HTR-8/SVneo (cell line): ENCODE measurements around the gene VPS41.
"Not testable (repeated sequence)": the region's sequence is repeated elsewhere in the genome, so short reads cannot be mapped to it uniquely, and the experiment has no call there.

Experiments used
- DNase-seq: peaks from one replicate; pipeline ENCODE4 v3.0.0; 2011; ENCODE audit warnings: low spot score, mixed read lengths; ENCODE audit not compliant: insufficient read length
- FAIRE-seq: peaks from 2 replicates; lab custom pipeline; 2011; peaks lifted over from hg19 to GRCh38; lab: Jason Lieb, UNC

The VPS41 gene

DNA sequence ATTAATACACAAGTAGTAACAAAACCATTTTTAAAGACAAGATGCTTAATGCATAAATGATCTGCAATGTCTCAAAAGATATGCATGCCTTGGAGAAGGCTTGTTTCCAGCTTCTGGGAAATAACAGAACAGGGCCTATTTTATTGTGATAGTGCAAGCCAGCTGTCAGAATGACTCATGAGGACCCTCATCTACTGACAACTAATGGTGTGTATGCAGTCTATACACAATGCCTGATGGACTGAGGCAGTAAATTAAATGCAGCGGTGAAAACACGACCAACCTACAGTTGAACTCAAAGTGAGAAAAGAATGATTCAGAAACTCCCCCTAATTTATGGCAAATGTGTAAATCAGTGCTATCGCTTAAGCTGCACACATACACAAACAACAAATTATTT is 46.3 kb downstream of the VPS41 start:
- no peak for FAIRE-seq

GRCh38 chr7:38858259-38858884 is 50.6 kb downstream of the VPS41 start:
- DNase-seq (no peak), FAIRE-seq (no peak)

More for the DNA sequence above, 46.3 kb downstream of the VPS41 start:
- no peak for DNase-seq

DNA sequence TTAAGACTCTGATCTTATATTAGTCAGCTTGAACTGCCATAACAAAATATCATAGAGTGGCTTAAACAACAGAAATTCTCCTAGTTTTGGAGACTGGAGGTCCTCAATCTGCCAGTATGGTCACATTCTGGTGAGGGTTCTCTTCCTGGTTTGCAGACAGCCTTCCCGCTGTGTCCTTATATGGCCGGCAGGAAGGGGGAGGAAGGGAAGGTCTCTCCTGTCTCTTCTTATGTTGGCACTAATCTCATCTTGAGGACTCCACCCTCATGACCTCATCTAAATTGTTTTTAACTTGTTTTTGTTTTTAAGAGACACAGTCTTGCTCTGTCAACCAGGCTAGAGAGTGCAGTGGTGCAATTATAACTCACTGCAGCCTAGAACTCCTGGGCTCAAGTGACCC is 53.1 kb downstream of the VPS41 start:
- FAIRE-seq: no peak
- no peak for DNase-seq

DNA sequence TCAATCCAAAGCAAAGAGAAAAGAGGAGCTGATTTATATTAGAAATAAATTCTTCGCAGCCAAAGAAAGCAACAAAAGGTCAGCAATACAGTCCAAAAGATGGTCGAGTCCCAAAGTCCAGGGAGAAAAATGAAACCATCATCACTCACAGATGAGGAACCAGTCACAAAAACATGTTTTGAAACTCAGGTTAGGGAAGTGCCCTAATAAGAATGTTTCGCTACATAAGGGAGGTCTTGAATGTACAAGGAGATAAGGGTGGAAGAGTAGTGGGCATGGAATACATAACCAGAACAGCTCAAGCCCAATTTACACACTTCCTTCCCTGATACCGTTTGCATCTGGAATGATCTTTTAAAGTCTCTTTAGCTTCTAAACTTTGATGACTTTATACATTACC is 53.6 kb downstream of the VPS41 start:
- FAIRE-seq (no peak), DNase-seq (no peak)

GRCh38 chr7:38854947-38855346 is 54.0 kb downstream of the VPS41 start:
- not testable (repeated sequence) for DNase-seq, FAIRE-seq

GRCh38 chr7:38851321-38851720 is 57.7 kb downstream of the VPS41 start:
- FAIRE-seq (no peak), DNase-seq (no peak)

GRCh38 chr7:38846280-38846679 is 62.7 kb downstream of the VPS41 start:
- DNase-seq (peak; percentile 5), FAIRE-seq (no peak)

GRCh38 chr7:38844952-38845563 is 63.9 kb downstream of the VPS41 start:
- DNase-seq (no peak), FAIRE-seq (no peak)

DNA sequence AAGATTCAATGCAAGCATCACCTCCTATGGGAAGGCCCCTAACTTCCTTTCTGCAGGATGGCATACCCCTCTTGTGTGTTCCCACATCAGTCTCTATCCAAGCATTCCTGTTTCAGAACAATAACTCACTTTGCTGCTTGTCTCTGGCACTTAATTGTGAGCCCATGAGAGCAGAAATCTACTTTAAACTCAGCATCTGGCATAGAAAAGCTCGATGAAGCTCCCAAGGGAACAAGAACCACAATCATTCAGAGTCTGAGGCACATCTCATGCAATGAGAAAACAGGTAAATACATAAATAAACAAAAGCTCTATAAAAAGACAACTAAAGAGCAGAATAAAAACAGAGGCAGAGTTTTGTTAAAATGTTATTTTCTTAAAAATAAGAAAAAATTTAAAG is 66.2 kb downstream of the VPS41 start:
- DNase-seq (no peak), FAIRE-seq (no peak)

DNA sequence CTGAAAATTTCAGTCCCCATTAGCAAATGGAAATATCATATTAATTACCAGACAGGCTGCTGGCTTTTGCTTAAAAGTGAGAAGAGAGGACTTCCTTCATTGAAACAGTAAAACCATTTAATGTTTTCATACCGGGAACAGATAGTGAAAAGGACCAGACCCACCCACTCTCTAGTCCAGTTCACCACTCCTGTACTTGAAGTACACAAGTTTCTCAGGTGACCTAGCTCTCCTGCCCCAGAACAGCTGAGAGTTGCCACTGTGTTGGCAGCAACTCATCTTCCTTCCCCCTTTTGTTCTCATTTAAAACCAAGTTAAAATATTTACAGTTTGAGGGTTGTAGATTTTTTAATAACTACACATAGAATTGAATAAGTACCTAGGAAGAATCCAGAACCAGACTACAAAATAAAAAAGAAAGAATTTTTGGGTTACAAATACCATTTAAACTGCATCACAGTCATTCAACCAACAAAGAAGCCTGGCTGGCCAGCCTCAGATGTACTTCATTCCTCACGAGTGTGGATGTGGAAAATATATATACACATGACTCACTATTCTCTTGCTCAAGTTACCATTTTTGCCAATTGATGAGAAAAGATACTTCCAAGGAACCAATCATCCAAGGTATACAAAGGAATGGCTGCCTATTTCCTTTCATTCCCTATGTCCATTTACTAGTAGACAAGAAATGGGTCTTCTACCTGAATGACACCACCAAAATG is 68.1 kb downstream of the VPS41 start:
- DNase-seq (peak; percentile 5), FAIRE-seq (no peak)

DNA sequence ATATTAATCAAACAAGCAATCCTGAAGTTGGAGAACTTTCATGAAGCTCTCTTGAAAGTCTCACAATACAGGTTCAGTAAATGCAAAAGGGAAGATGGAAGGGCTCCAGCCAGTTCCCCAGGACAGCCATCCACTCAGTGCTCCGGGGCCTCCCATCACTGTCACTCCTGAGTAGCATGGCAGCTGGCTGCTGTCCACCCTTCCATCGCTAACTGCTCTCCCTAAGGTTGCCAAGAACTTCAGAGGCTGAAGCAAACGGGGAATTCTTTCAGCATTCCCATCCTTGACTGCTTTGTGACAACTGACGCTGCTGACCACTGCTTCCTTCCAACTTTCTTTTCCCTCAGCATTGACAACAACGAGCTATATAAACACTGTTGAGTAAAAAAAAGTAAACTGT is 69.1 kb downstream of the VPS41 start:
- FAIRE-seq (no peak), DNase-seq (no peak)

DNA sequence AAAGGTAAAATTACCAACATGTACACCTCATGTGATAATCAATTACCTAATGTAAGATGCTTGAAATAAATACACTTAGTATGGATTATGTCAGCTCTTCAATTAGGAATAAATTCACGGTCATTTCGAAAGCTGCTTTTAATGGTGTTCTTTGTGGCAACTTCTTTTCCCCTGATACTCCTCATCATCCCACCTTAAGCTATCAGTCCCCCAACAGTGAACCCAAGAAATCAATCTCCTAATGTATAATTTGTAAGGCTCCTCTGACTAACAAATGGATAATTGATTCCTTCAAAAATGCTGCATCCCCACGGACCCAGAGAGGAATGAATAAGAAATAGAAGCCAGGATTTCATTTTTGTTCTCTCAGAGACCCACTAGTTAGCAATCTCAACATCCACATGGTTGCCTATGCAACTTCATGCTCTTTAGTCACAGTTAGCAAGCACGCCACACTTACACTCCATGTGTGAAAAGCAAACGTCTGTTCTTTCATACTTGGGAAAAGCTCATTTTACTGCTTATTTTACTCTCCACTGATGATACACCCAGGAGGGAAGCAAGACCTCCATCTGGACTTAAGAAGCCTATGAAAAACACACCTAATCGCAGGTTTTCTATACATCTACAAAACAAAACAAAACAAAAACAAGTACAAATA is 70.1 kb downstream of the VPS41 start:
- DNase-seq (no peak), FAIRE-seq (no peak)

GRCh38 chr7:38834357-38834756 is 74.6 kb downstream of the VPS41 start:
- FAIRE-seq: no peak
- DNase-seq: no peak

DNA sequence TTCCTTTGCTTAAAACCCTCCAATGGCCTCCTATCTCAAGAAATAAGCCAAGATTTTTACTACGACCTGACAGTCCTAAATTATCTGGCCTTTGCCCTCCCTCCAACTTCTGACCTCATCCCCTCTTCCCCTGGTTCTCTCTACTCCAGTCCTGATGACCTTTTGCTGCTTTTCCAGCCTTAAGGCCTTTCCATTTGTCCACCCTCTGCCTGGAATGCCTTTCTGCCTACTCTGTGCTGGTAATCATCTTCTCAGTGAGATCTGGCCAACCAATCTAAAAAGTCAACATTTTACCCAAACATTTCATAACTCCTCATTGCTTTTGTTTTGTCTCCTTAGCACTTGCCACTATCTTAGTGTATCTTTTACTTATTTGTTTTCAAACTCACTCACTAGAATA is 75.7 kb downstream of the VPS41 start:
- FAIRE-seq: no peak
- no peak for DNase-seq

DNA sequence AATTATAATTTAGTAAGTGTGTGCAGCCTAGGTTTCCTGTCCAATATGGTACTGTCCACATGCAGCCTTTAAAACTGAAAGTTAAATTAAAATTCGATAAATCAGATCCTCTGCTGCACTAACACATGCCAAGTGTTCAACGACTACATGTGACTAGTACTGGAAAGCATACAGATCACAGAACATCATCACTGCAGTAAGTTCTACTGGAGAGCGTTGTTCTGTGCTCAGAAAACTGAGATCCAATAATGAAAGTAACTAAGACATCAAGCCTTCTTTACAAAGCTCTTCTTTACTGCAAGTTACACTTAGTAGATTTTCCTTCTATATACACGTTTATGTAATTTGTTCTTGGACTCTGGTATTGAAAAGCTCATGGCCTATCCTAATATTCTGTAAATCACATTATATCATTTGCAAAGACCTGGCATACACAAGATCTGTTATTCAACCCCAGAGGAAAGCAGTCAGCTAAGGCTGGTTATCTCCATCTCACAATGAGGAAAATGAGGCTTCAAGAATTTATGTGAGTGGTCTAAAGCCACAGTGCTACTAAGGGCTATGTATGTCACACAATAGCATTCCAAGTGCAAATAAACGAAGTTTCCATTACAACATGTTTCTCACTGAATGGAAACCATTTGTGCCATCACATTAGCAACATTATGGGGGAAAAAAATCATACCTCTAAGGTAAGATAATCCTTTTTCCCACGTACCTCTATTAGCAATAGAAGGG is 77.6 kb downstream of the VPS41 start:
- FAIRE-seq: no peak
- DNase-seq: no peak

DNA sequence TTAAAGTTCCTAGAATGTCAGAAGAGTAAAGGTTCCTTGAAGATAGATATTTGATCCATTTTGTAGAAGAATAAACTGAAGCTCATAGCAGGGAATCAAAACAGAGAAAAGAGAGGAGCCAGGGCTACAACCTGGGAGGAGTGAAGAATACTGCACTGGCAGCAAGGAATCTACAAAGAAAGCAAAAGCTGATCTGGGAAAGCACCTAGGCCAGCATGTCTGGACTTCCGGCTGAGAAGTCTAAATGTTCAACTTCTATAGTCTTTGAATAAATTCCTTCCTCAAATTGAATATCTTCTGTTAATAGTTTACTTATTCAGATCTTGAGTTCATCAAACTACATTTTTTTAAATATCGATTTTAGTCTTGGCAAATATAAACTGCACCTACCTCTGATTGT is 78.2 kb downstream of the VPS41 start:
- FAIRE-seq (no peak), DNase-seq (no peak)

DNA sequence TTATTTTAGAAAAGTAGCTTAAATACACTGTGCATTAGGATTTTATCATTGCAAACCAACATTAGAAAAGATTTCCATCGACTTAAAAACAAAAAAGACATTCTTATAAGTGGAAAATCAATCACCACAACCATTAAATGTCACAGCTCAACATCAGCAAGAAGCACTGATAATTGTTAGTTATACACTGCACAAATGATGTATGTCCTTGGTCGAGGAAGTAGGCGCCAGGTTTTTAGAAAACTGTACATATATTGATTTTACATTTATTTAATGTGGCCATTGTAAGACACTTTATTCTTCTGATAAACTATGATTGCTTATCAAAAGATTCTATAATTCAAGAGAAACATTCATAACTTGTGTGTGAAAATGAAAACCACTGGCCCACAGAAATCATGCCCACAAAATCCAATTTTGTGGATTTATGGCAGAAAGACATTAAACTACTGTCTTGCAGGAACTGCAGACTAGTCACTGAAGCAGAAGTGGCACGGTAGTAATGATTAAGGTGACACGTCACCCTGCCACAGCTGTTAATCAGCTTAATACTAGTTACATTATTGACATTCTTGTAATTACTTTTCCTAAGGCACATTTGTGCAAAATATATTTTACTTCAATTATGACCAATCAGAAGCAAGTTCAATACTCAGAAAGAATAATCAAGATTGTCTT is 79.4 kb downstream of the VPS41 start:
- DNase-seq (no peak), FAIRE-seq (no peak)

GRCh38 chr7:38828026-38828425 is 81.0 kb downstream of the VPS41 start:
- FAIRE-seq (no peak), DNase-seq (no peak)

DNA sequence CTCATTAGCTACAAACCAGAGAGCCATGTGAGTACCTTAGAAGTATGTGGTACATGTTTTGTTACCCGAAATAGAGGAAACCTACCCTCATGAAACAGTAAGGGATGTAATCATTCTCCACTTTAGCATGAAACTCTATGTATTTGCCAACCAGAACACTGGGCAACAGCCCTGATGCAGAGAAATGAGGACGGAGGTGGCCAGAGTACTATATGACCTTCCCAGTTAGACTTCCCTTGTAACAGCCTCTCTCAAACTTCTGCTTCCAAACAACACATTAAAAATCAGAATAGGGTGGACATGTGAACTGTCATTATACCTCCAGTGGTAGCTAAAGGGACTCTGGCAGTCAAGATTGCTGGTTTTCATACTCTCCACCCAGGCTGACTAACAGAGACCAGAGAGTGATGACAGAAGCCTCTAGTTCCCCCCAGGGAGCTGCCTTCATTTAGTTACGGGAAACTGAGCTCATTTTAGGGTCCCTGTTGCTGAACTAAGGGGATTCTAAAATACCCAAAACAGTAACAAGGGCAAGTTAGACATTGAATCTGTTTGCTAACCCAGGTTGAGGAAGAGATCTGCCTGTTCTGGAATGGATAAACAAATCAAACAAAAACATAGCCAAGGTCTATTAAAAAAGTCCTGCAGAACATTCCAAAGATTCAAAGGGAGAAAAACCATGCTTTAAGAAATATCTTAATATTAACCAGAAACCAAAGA is 83.1 kb downstream of the VPS41 start:
- DNase-seq (no peak), FAIRE-seq (no peak)
